Activated CD8-positive, alpha-beta memory T cell treated with anti-CD3 and anti-CD28 coated beads for 24 hours (primary cell): ENCODE data around the gene FAR1.

Source experiments
- DNase-seq: peaks from one replicate; pipeline ENCODE4 v3.0.0-alpha.2; 2020

The FAR1 gene

GRCh38 chr11:13778345-13778744, 109.9 kb downstream of the FAR1 start:
- no peak for DNase-seq

- no peak for DNase-seq
Measured at GRCh38 chr11:13781153-13781552, 112.7 kb downstream of the FAR1 start.
